Smooth muscle cell (in vitro differentiated cells): ENCODE results near the gene SLC26A11. TPM values are rescaled to one million over a fixed set of nuclear protein-coding genes. Genes with fewer than 3 reads are reported as not detected.

Experiments used
- DNase-seq: peaks from one replicate; lab custom pipeline; 2025; ENCODE audit not compliant: unreplicated experiment; lab: John Stamatoyannopoulos, UW
- H2AFZ ChIP-seq: fragments of 200-600 bp; sonication (generic); 2 replicates; pipeline ENCODE4 v1.6.0; 2016; ENCODE audit warnings: antibody characterized with exemption, low read depth, mild to moderate bottlenecking
- H3F3A ChIP-seq: fragments of 200-600 bp; sonication (generic); 2 replicates; pipeline ENCODE4 v1.6.0; 2017; ENCODE audit warnings: antibody characterized with exemption, low read depth
- H3K27ac ChIP-seq: fragments of 200-600 bp; sonication (generic); 2 replicates; pipeline ENCODE4 v1.5.1; 2016; ENCODE audit warnings: low read depth, mild to moderate bottlenecking
- H3K27me3 ChIP-seq: fragments of 200-600 bp; sonication (generic); 2 replicates; pipeline ENCODE4 v1.6.1; 2016; ENCODE audit warnings: low read depth, mild to moderate bottlenecking
- H3K36me3 ChIP-seq: fragments of 200-600 bp; sonication (generic); 2 replicates; pipeline ENCODE4 v1.5.1; 2016; ENCODE audit warnings: low read depth
- H3K4me1 ChIP-seq: fragments of 200-600 bp; sonication (generic); 2 replicates; pipeline ENCODE4 v1.5.1; 2016; ENCODE audit warnings: low read depth
- H3K4me2 ChIP-seq: fragments of 200-600 bp; sonication (generic); 2 replicates; pipeline ENCODE4 v1.6.0; 2016; ENCODE audit warnings: mild to moderate bottlenecking
- H3K4me3 ChIP-seq: fragments of 200-600 bp; sonication (generic); 2 replicates; pipeline ENCODE4 v1.5.1; 2016; ENCODE audit warnings: mild to moderate bottlenecking
- H3K79me2 ChIP-seq: fragments of 200-600 bp; sonication (generic); 2 replicates; pipeline ENCODE4 v1.6.0; 2016; ENCODE audit warnings: low read depth, mild to moderate bottlenecking
- H3K9ac ChIP-seq: fragments of 200-600 bp; sonication (generic); 2 replicates; pipeline ENCODE4 v1.6.0; 2016; ENCODE audit warnings: low read depth
- H3K9me3 ChIP-seq: fragments of 200-600 bp; sonication (generic); replicated peaks from 2 replicates; pipeline ENCODE4 v1.5.1; 2016; ENCODE audit warnings: low read depth
- H4K20me1 ChIP-seq: fragments of 200-600 bp; sonication (generic); 2 replicates; pipeline ENCODE4 v1.6.0; 2016; ENCODE audit warnings: low read depth
- CTCF ChIP-seq: fragments of 200-600 bp; sonication (generic); IDR thresholded peaks from 2 replicates; pipeline ENCODE4 v1.5.1; 2017; ENCODE audit warnings: borderline replicate concordance, mild to moderate bottlenecking, antibody characterized with exemption; ENCODE audit not compliant: insufficient read depth, poor library complexity, severe bottlenecking
- WGBS: methylation state at CpG from one replicate; pipeline ENCODE4 v1.1.7; 2016; ENCODE audit warnings: low lambda C conversion rate; 5-methylcytosine and 5-hydroxymethylcytosine counted together
- polyA plus RNA-seq: library from polyadenylated mRNA; unstranded; fragments of >200 nt; fragmentation: Nextera tagmentation; extraction: Ambion mirVana; gene quantifications from 2 replicates; pipeline ENCODE4 v1.2.1, GENCODE V29; 2016
- total RNA-seq: library from RNA; depleted of rRNA; stranded (reverse); fragments of >200 nt; gene quantifications from 2 replicates; pipeline ENCODE4 v1.2.3, GENCODE V29; 2014

Gene SLC26A11
- total and polyA plus RNA-seq, 2 experiments from 2014 or later = 8.2 to 12.2 TPM

GRCh38 chr17:80208050-80208449 is 12.2 kb upstream of the SLC26A11 start:
- H2AFZ ChIP-seq = no peak overlapping the region
- WGBS = 97% methylated on average over 16 of the region's 16 CpGs
- no peak for TF ChIP-seq CTCF

GRCh38 chr17:80209765-80210164 is 10.5 kb upstream of the SLC26A11 start:
- no peak overlapping the region for H3K9ac ChIP-seq
- H3K9me3 ChIP-seq = no peaks in the 10 kb centered on the region
- no peak overlapping the region for H3K4me3 ChIP-seq
- H2AFZ ChIP-seq = no peak overlapping the region
- no peak overlapping the region for H3K4me2 ChIP-seq
- no peak overlapping the region for H3K27ac ChIP-seq
- H3K36me3 ChIP-seq = no peaks in the 10 kb centered on the region
- no peaks in the 10 kb centered on the region for H3K27me3 ChIP-seq
- TF ChIP-seq CTCF = no peak
- H3F3A ChIP-seq = no peaks in the 10 kb centered on the region
- no peak for DNase-seq
- 92% methylated on average over 12 of the region's 12 CpGs for WGBS
- H3K4me1 ChIP-seq = no peaks in the 10 kb centered on the region
- H3K79me2 ChIP-seq = no peaks in the 10 kb centered on the region
- H4K20me1 ChIP-seq = no peaks in the 10 kb centered on the region

More at GRCh38 chr17:80208050-80208449, 12.2 kb upstream of the SLC26A11 start:
- H3F3A ChIP-seq = no peaks in the 10 kb centered on the region
- no peak for DNase-seq
- H3K9me3 ChIP-seq = no peaks in the 10 kb centered on the region
- no peak overlapping the region for H3K4me2 ChIP-seq
- no peaks in the 10 kb centered on the region for H3K4me1 ChIP-seq
- H3K27ac ChIP-seq = no peak overlapping the region
- no peaks in the 10 kb centered on the region for H3K27me3 ChIP-seq
- no peak overlapping the region for H3K4me3 ChIP-seq
- no peaks in the 10 kb centered on the region for H4K20me1 ChIP-seq
- H3K36me3 ChIP-seq = no peaks in the 10 kb centered on the region
- H3K9ac ChIP-seq = no peak overlapping the region
- no peaks in the 10 kb centered on the region for H3K79me2 ChIP-seq

GRCh38 chr17:80210348-80211108 is 9.7 kb upstream of the SLC26A11 start:
- Histone ChIP-seq H2AFZ (no peak overlapping the region), H3K27me3 (no peaks in the 10 kb centered on the region), H3K9ac (no peak overlapping the region), H3K4me1 (no peaks in the 10 kb centered on the region), H3K79me2 (no peaks in the 10 kb centered on the region), H3K4me3 (no peak overlapping the region), H3F3A (no peaks in the 10 kb centered on the region), H3K36me3 (no peaks in the 10 kb centered on the region), H3K9me3 (no peaks in the 10 kb centered on the region), H3K4me2 (no peak overlapping the region), H4K20me1 (no peaks in the 10 kb centered on the region), H3K27ac (no peak overlapping the region)
- no peak for TF ChIP-seq CTCF
- DNase-seq = no peak
- WGBS = 97% methylated on average over 47 of the region's 47 CpGs

- Histone ChIP-seq H3K36me3 (no peaks in the 10 kb centered on the region), H3K27me3 (no peaks in the 10 kb centered on the region), H3K27ac (no peak overlapping the region), H3K9me3 (no peaks in the 10 kb centered on the region), H4K20me1 (no peaks in the 10 kb centered on the region), H3K4me1 (no peaks in the 10 kb centered on the region), H3K4me2 (no peak overlapping the region), H3K79me2 (no peaks in the 10 kb centered on the region), H3F3A (no peaks in the 10 kb centered on the region), H2AFZ (no peak overlapping the region), H3K4me3 (no peak overlapping the region), H3K9ac (no peak overlapping the region)
- 98% methylated on average over 22 of the region's 22 CpGs for WGBS
- no peak for DNase-seq
- TF ChIP-seq CTCF = no peak
Observed at GRCh38 chr17:80212109-80212508, 8.1 kb upstream of the SLC26A11 start.
